GM12878 (cell line): ENCODE results near the gene PRDM1.

Source experiments
- ATF2 ChIP-seq: IDR thresholded peaks from 2 replicates; pipeline ENCODE4 v1.6.1; 2012; ENCODE audit warnings: low read length, inconsistent platforms
- BCL3 ChIP-seq: IDR thresholded peaks from 2 replicates; pipeline ENCODE4 v1.6.1; 2011; ENCODE audit warnings: borderline replicate concordance, low read depth, mild to moderate bottlenecking, moderate library complexity, low read length; ENCODE audit not compliant: insufficient read depth, poor library complexity, severe bottlenecking
- CHD2 ChIP-seq: IDR thresholded peaks from 2 replicates; pipeline ENCODE4 v1.6.1; 2011; ENCODE audit warnings: low read depth, low read length, improper control_type of control experiment, borderline replicate concordance
- CTCF ChIP-seq, 3 experiments: IDR thresholded peaks in 2 of 3; conservative IDR thresholded peaks in 1 of 3; 2 replicates each; pipeline ENCODE4 v1.5.1; 2011; ENCODE audit warnings: low read depth in 3 of 3, low read length in 3 of 3, mild to moderate bottlenecking in 3 of 3, control low read depth in 2 of 3, moderate library complexity in 2 of 3, inconsistent platforms in 1 of 3, mixed read lengths in 1 of 3; ENCODE audit not compliant: control insufficient read depth in 2 of 3, insufficient read depth in 1 of 3; ENCODE audit errors: extremely low read depth in 1 of 3
- FOS ChIP-seq: IDR thresholded peaks from 3 replicates; pipeline ENCODE4 v1.6.1; 2011; ENCODE audit warnings: borderline replicate concordance; ENCODE audit not compliant: insufficient read length; ENCODE audit errors: extremely low read depth
- NFIC ChIP-seq: IDR thresholded peaks from 2 replicates; pipeline ENCODE4 v1.6.1; 2012; ENCODE audit warnings: low read depth, mild to moderate bottlenecking, inconsistent platforms, low read length, moderate library complexity
- NFYA ChIP-seq: IDR thresholded peaks from 2 replicates; pipeline ENCODE4 v1.6.1; 2011; ENCODE audit warnings: low read depth, mild to moderate bottlenecking, low read length, improper control_type of control experiment, borderline replicate concordance
- NRF1 ChIP-seq: conservative IDR thresholded peaks from 2 replicates; pipeline ENCODE4 v1.6.1; 2011; ENCODE audit warnings: mild to moderate bottlenecking, low read depth, low read length, improper control_type of control experiment
- POLR2AphosphoS2 ChIP-seq: IDR thresholded peaks from 2 replicates; pipeline ENCODE4 v1.6.1; 2011; ENCODE audit warnings: low read depth, mild to moderate bottlenecking, low read length, improper control_type of control experiment, moderate library complexity
- POLR2AphosphoS5 ChIP-seq: IDR thresholded peaks from 2 replicates; pipeline ENCODE4 v1.6.1; 2011; ENCODE audit warnings: mild to moderate bottlenecking, low read length, inconsistent platforms
- TF ChIP-seq, protein P1 (sequence below): IDR thresholded peaks from 2 replicates; pipeline ENCODE4 v1.6.1; 2011; ENCODE audit warnings: low read depth, low read length, improper control_type of control experiment, borderline replicate concordance

DNA sequence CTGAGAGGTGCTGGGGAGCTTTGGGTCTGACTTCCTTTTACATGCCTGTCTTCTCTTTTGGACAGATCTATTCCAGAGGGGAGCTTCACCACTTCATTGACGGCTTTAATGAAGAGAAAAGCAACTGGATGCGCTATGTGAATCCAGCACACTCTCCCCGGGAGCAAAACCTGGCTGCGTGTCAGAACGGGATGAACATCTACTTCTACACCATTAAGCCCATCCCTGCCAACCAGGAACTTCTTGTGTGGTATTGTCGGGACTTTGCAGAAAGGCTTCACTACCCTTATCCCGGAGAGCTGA is 13.1 kb downstream of the PRDM1 start:
- TF ChIP-seq ATF2, result no peak
- no peak for TF ChIP-seq CHD2
- TF ChIP-seq FOS, result no peak
- no peak for TF ChIP-seq NRF1
- TF ChIP-seq CTCF (IDR thresholded peaks at IDR 0.05 in 2 of 3, conservative IDR thresholded peaks at IDR 0.05 in 1 of 3; ENCODE audit: control insufficient read depth in 2 of 3, extremely low read depth in 1 of 3, insufficient read depth in 1 of 3, low read depth in 3 of 3, low read length in 3 of 3), result no peak
- no peak for TF ChIP-seq POLR2AphosphoS5
- TF ChIP-seq, protein P1, sequence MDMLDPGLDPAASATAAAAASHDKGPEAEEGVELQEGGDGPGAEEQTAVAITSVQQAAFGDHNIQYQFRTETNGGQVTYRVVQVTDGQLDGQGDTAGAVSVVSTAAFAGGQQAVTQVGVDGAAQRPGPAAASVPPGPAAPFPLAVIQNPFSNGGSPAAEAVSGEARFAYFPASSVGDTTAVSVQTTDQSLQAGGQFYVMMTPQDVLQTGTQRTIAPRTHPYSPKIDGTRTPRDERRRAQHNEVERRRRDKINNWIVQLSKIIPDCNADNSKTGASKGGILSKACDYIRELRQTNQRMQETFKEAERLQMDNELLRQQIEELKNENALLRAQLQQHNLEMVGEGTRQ, result no peak
- no peak for TF ChIP-seq NFIC
- no peak for TF ChIP-seq POLR2AphosphoS2
- TF ChIP-seq NFYA, result no peak
- TF ChIP-seq BCL3, result no peak
